CD4-positive, alpha-beta T cell treated with Interleukin-4 for 4 hours (primary cell): ENCODE data around the gene MCFD2.
A peak's percentile ranks its signal among the peaks of the same experiment; 100 is the strongest.
"Not testable (repeated sequence)": the region's sequence is repeated elsewhere in the genome, so short reads cannot be mapped to it uniquely, and the experiment has no call there.

Experiments used
- DNase-seq: peaks from one replicate; pipeline ENCODE4 v3.0.0-alpha.2; 2020

Gene MCFD2

DNA sequence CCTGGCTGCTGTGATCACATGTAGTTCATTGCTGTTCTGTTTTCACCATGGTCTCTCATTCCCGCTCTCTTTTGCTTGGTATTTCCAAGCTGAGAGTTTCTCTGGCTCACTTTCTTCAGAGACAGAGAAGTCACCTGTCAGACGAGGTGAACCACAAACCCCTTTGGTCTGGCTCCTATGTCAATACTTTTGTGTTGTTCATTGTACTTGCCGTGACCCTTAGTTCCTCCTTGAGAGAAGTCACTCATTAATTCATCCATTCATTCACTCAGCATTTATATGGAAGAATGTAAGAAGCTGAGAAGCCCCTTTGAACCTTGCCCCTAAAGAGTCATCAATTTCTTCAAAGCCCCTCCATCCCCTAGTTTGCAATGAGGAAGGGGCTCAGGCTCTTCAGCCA is 15.2 kb downstream of the MCFD2 start:
- no peak for DNase-seq

- no peak for DNase-seq
Observed at GRCh38 chr2:46899053-46899452, 16.6 kb downstream of the MCFD2 start.

- DNase-seq, result no peak
Observed at GRCh38 chr2:46898024-46898423, 17.6 kb downstream of the MCFD2 start.

GRCh38 chr2:46893269-46893939 is 22.2 kb downstream of the MCFD2 start:
- no peak for DNase-seq

GRCh38 chr2:46891956-46892553 is 23.6 kb downstream of the MCFD2 start:
- DNase-seq, result no peak

DNA sequence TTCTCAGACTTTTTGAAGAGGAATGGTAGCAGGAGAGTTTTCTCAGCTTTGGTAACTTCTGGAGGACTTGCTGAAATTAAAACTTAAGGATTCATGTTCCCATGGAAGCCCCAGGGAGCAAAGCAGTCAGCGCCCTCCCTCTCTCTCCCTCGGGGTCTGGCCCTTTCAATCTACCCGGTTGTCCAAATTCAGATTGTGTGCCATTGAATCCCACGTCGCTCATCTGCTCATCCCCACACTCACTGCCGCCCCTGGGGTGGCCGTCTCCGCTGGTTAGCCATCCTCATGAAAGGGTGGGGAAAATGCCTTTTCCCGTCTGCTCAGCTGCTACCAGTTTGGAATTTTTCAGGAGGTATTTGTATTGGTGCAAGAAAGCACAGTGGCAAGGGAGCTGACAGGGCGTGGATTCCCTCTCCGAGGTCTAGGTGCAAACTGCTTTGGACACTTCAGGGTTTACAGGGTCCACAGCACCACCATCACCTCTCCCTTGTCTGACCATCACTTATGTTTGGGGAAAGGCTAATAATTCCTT is 27.1 kb downstream of the MCFD2 start:
- no peak for DNase-seq

GRCh38 chr2:46887028-46887885 is 28.3 kb downstream of the MCFD2 start:
- DNase-seq, result no peak

DNA sequence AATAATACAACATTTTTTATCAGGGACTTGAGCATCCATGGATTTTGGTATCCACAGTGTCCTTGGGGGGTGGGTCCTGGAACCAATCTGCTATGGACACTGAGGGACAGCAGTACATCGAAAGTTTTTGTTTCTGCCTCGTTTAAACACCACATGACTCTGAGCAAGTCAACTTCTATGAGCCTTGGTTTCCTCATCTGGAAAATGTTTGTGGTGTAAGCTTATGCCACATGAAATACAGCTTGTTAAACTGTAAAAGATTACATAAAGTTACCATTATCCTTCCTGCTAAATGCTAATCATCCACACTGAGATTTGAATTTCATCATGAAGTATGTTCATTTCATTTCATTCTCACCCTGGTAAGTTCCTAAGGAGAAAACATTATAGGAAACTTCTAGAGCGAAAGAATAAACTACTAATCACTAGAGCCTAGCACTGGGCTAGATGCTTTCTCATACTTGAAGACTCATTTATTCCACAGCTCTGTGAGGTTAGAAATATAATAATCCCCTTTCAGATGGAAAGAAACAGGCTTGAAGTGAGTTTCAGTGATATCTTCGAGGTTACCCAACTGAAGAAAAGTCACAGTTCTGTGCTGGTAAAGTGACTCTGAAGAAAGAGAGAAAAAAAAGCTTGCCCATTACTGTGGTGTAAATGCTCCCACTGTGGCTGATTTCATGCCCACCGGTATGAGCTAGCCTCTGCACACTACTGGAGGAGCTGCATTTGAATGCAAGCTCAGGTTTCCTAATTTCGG is 29.2 kb downstream of the MCFD2 start:
- DNase-seq, result no peak

- no peak for DNase-seq
Observed at GRCh38 chr2:46885376-46885775, 30.2 kb downstream of the MCFD2 start.

DNA sequence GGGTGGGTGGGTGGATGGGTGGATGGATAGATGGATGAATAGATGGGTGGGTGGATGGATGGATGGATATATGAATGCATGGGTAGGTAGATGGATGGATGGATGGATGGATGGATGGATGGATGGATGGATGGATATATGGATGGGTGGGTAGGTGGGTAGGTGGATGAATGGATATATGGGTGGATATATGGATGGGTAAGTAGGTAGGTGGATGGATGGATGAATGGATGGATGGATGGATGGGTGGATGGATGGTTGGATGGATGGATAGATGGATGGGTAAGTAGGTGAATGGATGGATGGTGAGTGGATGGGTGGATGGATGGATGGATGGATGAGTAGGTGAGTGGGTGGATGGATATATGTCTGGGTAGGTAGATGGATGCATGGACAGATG is 36.1 kb downstream of the MCFD2 start:
- DNase-seq, result no peak

GRCh38 chr2:46878886-46879285 is 36.7 kb downstream of the MCFD2 start:
- DNase-seq, result no peak

DNA sequence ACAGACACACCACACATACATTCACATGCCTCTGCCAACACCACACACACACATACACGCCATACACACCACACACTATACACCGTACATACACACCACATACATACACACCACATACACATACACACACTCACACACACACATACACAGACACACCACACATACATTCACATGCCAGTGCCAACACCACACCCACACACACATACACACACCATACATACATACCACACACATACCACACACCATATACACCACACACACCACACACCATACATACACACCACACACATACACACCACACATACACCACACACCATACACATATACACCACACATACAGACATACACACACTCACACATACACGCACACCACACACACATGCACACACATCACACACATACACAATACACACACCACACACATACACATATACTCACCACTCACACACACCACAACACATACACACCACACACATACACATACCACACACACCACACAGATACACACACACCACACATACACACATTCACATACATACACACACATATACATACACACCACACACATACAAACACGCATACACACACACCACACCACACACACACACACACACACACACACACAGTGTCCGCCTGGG is 37.2 kb downstream of the MCFD2 start:
- no peak for DNase-seq

DNA sequence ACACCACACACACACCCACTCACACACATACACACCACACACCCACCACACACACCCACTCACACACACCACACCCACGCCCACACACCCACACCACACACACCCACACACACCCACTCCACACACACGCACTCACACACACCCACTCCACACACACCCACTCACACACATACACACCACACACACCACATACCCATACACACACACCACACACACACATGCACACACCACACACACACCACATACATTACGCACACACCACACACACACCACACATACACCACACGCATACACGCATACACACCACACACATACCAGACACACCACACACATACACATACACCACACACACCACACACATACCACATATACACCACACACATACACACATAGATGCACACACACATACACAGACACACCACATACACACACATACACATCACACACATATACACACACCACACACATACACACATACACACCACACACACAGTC is 37.9 kb downstream of the MCFD2 start:
- DNase-seq, result no peak

DNA sequence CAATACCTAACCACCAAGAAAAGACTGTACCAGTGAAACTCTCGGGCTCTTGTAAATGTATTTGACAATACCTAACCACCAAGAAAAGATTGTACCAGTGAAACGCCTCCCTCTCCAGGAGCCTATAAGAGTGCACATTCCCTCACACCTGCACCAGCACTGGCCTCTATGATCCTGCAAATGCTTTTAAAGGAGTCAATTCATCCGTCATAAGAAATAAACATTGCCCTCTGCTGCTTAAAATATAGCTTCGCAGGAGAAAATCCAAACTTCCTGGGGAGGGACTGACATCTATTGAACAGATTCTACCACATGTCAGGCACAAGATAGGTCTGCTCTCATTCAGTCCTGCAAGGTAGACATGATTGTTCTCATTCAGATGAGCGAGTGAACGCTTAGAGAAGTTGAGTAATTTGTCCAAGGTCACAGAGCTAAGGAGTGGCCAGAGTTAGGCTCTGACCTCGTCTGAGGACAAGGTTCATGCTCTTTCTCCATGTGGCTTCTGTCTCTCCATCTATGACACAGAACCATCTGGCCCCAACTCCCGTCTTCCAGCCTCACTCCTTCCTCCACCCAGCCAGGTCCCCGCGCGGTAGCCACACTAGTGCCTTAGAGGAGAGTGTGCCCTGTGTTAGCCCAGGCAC is 38.7 kb downstream of the MCFD2 start:
- DNase-seq, result peak; percentile 17

DNA sequence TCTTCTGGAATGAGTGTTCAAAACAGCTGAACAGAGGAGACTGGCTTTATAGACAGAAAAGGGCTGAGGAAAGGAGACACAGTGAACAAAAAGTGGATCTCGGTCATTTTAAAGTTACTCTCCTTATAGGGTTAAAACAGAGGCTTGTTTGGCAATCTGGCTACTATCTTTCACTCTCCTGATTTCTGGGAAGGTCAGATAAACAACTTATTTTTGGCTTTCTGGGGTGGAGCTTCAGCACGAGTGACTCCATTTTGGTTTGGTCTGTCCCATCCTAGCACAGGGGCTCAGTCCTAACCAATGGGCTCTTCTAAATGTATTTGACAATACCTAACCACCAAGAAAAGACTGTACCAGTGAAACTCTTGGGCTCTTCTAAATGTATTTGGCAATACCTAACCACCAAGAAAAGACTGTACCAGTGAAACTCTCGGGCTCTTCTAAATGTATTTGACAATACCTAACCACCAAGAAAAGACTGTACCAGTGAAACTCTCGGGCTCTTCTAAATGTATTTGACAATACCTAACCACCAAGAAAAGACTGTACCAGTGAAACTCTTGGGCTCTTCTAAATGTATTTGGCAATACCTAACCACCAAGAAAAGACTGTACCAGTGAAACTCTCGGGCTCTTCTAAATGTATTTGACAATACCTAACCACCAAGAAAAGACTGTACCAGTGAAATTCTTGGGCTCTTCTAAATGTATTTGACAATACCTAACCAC is 39.5 kb downstream of the MCFD2 start:
- DNase-seq, result not testable (repeated sequence)

GRCh38 chr2:46875226-46875899 is 40.2 kb downstream of the MCFD2 start:
- DNase-seq, result no peak

- DNase-seq, result no peak
Observed at GRCh38 chr2:46874236-46874929, 41.2 kb downstream of the MCFD2 start.

DNA sequence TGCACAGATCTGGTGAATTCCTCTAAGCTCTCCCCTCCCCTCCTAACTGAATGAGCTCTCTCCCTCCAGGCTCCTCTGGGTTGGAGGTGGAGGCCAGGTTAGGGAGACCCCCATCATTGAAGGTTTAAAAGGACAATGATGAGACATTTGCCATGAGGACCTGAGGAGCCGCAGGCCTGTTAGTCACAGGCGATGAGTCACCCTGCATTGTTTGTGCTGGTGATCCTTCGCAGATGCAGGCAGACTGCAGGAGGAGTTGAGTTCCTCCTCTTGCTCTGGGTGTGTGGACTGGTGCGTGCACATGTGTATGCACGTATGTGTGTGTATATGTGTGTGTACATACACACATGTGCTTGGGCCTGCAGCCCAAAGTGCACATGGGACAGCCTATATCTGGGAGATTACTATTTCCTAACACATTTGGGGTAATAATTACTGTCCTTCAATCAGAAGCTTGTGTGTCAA is 42.0 kb downstream of the MCFD2 start:
- DNase-seq, result no peak

- DNase-seq, result no peak
Observed at GRCh38 chr2:46872902-46873603, 42.6 kb downstream of the MCFD2 start.
